Small intestine (tissue), 7 donors: ENCODE measurements around the gene SLC9A9. TPM values are rescaled to one million over a fixed set of nuclear protein-coding genes. Genes with fewer than 3 reads are reported as not detected.

Source experiments
- DNase-seq, 2 donors: peaks; one replicate each; pipeline versions ENCODE4 v3.0.0 to v3.0.0-alpha.2; 2013
- FAIRE-seq: peaks from 2 replicates; lab custom pipeline; 2012; peaks lifted over from hg19 to GRCh38; lab: Jason Lieb, UNC
- H3K27ac ChIP-seq, 3 donors: one replicate each; pipeline ENCODE4 v1.5.1; 2013; ENCODE audit warnings: low read length in 2 of 3, mild to moderate bottlenecking in 2 of 3, control low read depth in 1 of 3, inconsistent platforms in 1 of 3, low read depth in 1 of 3, moderate library complexity in 1 of 3
- H3K27me3 ChIP-seq, 3 donors: one replicate each; pipeline ENCODE4 v1.6.1; 2013; ENCODE audit warnings: low read length in 3 of 3, inconsistent platforms in 1 of 3; ENCODE audit not compliant: control insufficient read depth in 3 of 3, insufficient read depth in 3 of 3
- H3K36me3 ChIP-seq, 3 donors: one replicate each; pipeline ENCODE4 v1.6.1; 2013; ENCODE audit warnings: low read length in 3 of 3, inconsistent platforms in 1 of 3, low read depth in 1 of 3, mild to moderate bottlenecking in 1 of 3, moderate library complexity in 1 of 3; ENCODE audit not compliant: control insufficient read depth in 3 of 3, insufficient read depth in 2 of 3
- H3K4me1 ChIP-seq, 3 donors: one replicate each; pipeline ENCODE4 v1.6.1; 2013; ENCODE audit warnings: low read length in 2 of 3, inconsistent platforms in 1 of 3, low read depth in 1 of 3, mild to moderate bottlenecking in 1 of 3, moderate library complexity in 1 of 3; ENCODE audit not compliant: control insufficient read depth in 3 of 3, insufficient read depth in 2 of 3
- H3K4me3 ChIP-seq, 3 donors: one replicate each; pipeline ENCODE4 v1.5.1; 2013; ENCODE audit warnings: low read length in 3 of 3, control low read depth in 1 of 3, inconsistent platforms in 1 of 3, low read depth in 1 of 3, mild to moderate bottlenecking in 1 of 3, moderate library complexity in 1 of 3
- H3K9me3 ChIP-seq, 2 donors: one replicate each; pipeline ENCODE4 v1.6.1; 2013; ENCODE audit warnings: low read depth in 1 of 2, low read length in 1 of 2; ENCODE audit not compliant: control insufficient read depth in 2 of 2, insufficient read depth in 1 of 2
- WGBS, 3 donors: extraction: QIAGEN DNeasy Blood & Tissue Kit; methylation state at CpG; one replicate each; pipeline ENCODE4 v1.1.7; 2013; 5-methylcytosine and 5-hydroxymethylcytosine counted together
- polyA plus RNA-seq, 4 donors: library from polyadenylated mRNA; stranded (reverse) in 3 of 4; unstranded in 1 of 4; fragments of 200-250 nt in 3 of 4; fragments of 120-200 nt in 1 of 4; gene quantifications; one replicate each; pipeline versions ENCODE4 v1.2.1 to v1.2.3, GENCODE V29; 2013
- donor health status: healthy with polysubstance abuse.
- donor health status: control.
- donor health status: control.
- donor health status: Bipolar disorder and iron deficiency.
- donor health status: healthy.

The SLC9A9 gene
- polyA plus RNA-seq, 4 donors = 1.4 to 4.6 (median 4.1) TPM; not detected in 1

GRCh38 chr3:143661677-143662076, 186.6 kb downstream of the SLC9A9 start:
- no peaks in the 10 kb centered on the region for H3K36me3 ChIP-seq
- no peak for FAIRE-seq
- no peak overlapping the region for H3K4me3 ChIP-seq
- H3K27ac ChIP-seq = no peak overlapping the region
- DNase-seq = no peak
- no peaks in the 10 kb centered on the region for H3K4me1 ChIP-seq
- 75 to 85% (median 80%) methylated on average over 3 of the region's 3 CpGs for WGBS, 3 donors
- H3K27me3 ChIP-seq = no peaks in the 10 kb centered on the region
- H3K9me3 ChIP-seq = peaks cover 0 to 9% of the 10 kb centered on the region in 2 donors

DNA sequence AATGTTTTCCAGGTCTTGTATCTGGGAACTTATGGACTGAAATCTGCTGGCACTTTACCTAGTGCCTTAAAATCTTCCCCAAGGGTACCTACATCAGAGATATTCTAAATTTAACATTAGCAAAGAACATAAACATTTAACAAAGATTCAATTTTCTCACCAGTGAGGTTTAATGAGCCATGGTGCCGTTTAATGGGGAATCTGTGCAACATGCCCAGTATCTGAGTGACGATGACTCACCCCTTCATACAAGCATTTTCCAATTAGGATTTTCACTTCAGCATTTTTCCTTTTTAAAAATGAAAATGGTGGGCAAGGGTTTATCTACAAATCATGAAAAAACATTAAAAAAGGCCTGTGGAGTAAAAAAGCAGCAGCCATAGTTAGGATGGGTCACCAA, 189.4 kb downstream of the SLC9A9 start:
- DNase-seq (no peak), FAIRE-seq (no peak)
- Histone ChIP-seq H3K9me3 (peaks cover 0 to 9% of the 10 kb centered on the region in 2 donors), H3K27ac (no peak overlapping the region), H3K4me1 (no peaks in the 10 kb centered on the region), H3K36me3 (no peaks in the 10 kb centered on the region), H3K4me3 (no peak overlapping the region), H3K27me3 (no peaks in the 10 kb centered on the region)
- WGBS, 3 donors = 51 to 92% (median 69%) methylated on average over 2 of the region's 2 CpGs

DNA sequence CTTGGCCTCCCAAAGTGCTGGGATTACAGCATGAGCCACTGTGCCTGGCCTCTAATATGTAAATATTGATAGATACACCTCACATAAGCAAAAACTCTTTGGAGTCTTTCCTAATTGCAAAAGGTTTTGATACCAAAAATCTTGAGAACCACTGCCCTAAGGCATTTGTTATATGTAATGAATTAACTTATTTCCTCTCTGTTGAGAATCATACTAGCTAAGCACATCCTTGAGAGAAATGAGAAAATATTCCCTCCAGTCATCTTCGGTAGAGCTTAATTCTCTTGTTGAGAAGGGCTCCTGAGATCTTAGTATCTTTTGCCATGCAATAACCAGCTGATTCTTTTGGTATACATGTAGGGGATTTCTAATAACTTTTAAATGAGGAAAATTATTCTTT, 190.2 kb downstream of the SLC9A9 start:
- FAIRE-seq = no peak
- Histone ChIP-seq H3K4me1 (no peaks in the 10 kb centered on the region), H3K4me3 (no peak overlapping the region)

DNA sequence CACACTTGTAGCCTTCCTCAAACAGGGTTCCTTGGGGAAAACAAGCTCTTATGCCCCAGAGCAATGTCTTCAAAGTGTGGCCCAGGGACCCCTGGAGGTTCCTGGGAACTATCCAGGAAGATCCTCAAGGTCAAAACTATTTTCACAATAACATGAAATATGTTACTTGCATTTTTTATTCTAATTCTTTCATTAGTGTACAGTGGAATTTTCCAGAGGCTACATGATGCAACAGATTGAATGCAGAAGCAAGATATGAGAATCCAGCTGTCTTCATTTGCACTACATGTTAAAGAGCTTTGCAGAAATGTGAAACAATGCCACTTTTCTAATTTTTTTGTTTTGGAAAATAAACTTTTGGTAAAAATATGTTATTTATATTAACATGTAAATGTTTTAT, 190.9 kb downstream of the SLC9A9 start:
- no peak for DNase-seq
- no peaks in the 10 kb centered on the region for H3K36me3 ChIP-seq
- H3K4me3 ChIP-seq = no peak overlapping the region
- H3K9me3 ChIP-seq = peaks cover 0 to 2% of the 10 kb centered on the region in 2 donors
- no peak for FAIRE-seq
- H3K27ac ChIP-seq = no peak overlapping the region
- no peaks in the 10 kb centered on the region for H3K27me3 ChIP-seq
- no peaks in the 10 kb centered on the region for H3K4me1 ChIP-seq

More for the DNA sequence above, 190.2 kb downstream of the SLC9A9 start:
- H3K9me3 ChIP-seq = peaks cover 0 to 9% of the 10 kb centered on the region in 2 donors
- no peaks in the 10 kb centered on the region for H3K36me3 ChIP-seq
- DNase-seq = no peak
- H3K27me3 ChIP-seq = no peaks in the 10 kb centered on the region
- H3K27ac ChIP-seq = no peak overlapping the region
- WGBS, 3 donors = 80 to 97% (median 85%) methylated on average over 1 of the region's 1 CpG

- H3K27ac ChIP-seq = no peak overlapping the region
- 82 to 90% (median 82%) methylated on average over 3 of the region's 3 CpGs for WGBS, 3 donors
- H3K4me1 ChIP-seq = no peaks in the 10 kb centered on the region
- DNase-seq = no peak
- no peaks in the 10 kb centered on the region for H3K36me3 ChIP-seq
- H3K4me3 ChIP-seq = no peak overlapping the region
- no peak for FAIRE-seq
- H3K9me3 ChIP-seq = no peaks in the 10 kb centered on the region
- H3K27me3 ChIP-seq = no peaks in the 10 kb centered on the region
Measured at GRCh38 chr3:143654906-143655305, 193.4 kb downstream of the SLC9A9 start.

- H3K4me1 ChIP-seq = no peaks in the 10 kb centered on the region
- 93 to 95% (median 93%) methylated on average over 2 of the region's 2 CpGs for WGBS, 3 donors
- H3K4me3 ChIP-seq = no peak overlapping the region
- FAIRE-seq (no peak), DNase-seq (no peak)
- H3K36me3 ChIP-seq = no peaks in the 10 kb centered on the region
- H3K9me3 ChIP-seq = no peaks in the 10 kb centered on the region
- no peak overlapping the region for H3K27ac ChIP-seq
- no peaks in the 10 kb centered on the region for H3K27me3 ChIP-seq
Measured at GRCh38 chr3:143653935-143654334, 194.3 kb downstream of the SLC9A9 start.

DNA sequence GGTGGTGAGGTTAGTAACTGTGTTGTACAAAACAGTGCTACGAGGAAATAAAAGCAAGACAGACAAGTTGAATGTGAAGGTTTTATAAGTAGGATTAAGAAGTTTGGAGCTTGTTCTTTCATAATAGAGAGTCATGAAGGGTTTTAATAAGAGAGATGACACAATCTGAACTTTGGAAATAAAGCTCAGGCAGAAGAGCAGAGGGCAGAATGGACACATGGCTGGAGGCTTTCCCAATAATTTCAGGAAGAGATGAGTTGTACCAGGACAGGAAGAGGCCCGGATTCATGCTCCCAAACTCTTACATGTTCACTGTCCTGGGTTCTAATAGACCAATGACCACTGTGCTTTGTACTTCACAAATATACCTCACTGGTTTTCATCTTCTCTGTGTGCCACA, 194.8 kb downstream of the SLC9A9 start:
- FAIRE-seq (no peak), DNase-seq (no peak)
- Histone ChIP-seq H3K36me3 (no peaks in the 10 kb centered on the region), H3K27me3 (no peaks in the 10 kb centered on the region), H3K4me3 (no peak overlapping the region), H3K4me1 (no peaks in the 10 kb centered on the region), H3K27ac (no peak overlapping the region), H3K9me3 (no peaks in the 10 kb centered on the region)
- 84 to 86% (median 86%) methylated on average over 2 of the region's 2 CpGs for WGBS, 3 donors

DNA sequence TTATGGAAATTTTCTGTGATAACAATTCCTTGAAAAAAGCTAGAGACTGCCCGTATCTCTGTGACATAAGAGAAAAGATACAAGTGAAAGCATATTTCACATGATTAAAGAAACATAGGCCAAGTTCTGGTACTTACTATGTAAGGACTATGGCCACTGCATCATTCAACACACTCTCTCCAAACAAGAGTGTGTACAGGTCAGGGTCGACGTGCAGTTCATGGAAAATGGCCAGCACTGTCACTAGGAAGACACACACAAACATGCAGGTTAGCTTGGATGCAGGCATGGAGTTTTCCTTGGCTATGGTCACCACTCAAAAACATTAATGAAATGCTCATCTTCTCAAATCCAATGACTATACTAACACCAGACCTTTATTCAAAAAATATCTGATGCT, 196.2 kb downstream of the SLC9A9 start:
- WGBS, 3 donors = 84 to 87% (median 85%) methylated on average over 3 of the region's 3 CpGs
- no peaks in the 10 kb centered on the region for H3K9me3 ChIP-seq
- FAIRE-seq = no peak
- no peaks in the 10 kb centered on the region for H3K36me3 ChIP-seq
- DNase-seq = no peak
- no peaks in the 10 kb centered on the region for H3K4me1 ChIP-seq
- no peak overlapping the region for H3K27ac ChIP-seq
- H3K4me3 ChIP-seq = no peak overlapping the region
- no peaks in the 10 kb centered on the region for H3K27me3 ChIP-seq

- 69 to 90% (median 79%) methylated on average over 1 of the region's 1 CpG for WGBS, 3 donors
- Histone ChIP-seq H3K4me3 (no peak overlapping the region), H3K27me3 (no peaks in the 10 kb centered on the region), H3K27ac (no peak overlapping the region), H3K36me3 (no peaks in the 10 kb centered on the region), H3K4me1 (no peaks in the 10 kb centered on the region), H3K9me3 (no peaks in the 10 kb centered on the region)
- no peak for FAIRE-seq
- DNase-seq = no peak
Measured at GRCh38 chr3:143650827-143651226, 197.4 kb downstream of the SLC9A9 start.
